Keratinocyte (primary cell): ENCODE measurements around the gene NMT1.

ENCODE experiments used
- EZH2 ChIP-seq: IDR thresholded peaks from one replicate; pipeline ENCODE4 v1.6.1; 2012; ENCODE audit warnings: inconsistent platforms, mild to moderate bottlenecking, low read length, moderate library complexity
- TF ChIP-seq, protein P1 (sequence below), 3 experiments: IDR thresholded peaks in 1 of 3; conservative IDR thresholded peaks in 1 of 3; optimal IDR thresholded peaks in 1 of 3; 2 replicates in 2 of 3; 3 replicates in 1 of 3; pipeline versions ENCODE3 to v1.5.1; 2011; ENCODE audit warnings: low read length in 3 of 3, mild to moderate bottlenecking in 3 of 3, moderate library complexity in 2 of 3, control low read depth in 1 of 3, inconsistent platforms in 1 of 3; ENCODE audit not compliant: insufficient read depth in 2 of 3; ENCODE audit errors: extremely low read depth in 1 of 3

DNA sequence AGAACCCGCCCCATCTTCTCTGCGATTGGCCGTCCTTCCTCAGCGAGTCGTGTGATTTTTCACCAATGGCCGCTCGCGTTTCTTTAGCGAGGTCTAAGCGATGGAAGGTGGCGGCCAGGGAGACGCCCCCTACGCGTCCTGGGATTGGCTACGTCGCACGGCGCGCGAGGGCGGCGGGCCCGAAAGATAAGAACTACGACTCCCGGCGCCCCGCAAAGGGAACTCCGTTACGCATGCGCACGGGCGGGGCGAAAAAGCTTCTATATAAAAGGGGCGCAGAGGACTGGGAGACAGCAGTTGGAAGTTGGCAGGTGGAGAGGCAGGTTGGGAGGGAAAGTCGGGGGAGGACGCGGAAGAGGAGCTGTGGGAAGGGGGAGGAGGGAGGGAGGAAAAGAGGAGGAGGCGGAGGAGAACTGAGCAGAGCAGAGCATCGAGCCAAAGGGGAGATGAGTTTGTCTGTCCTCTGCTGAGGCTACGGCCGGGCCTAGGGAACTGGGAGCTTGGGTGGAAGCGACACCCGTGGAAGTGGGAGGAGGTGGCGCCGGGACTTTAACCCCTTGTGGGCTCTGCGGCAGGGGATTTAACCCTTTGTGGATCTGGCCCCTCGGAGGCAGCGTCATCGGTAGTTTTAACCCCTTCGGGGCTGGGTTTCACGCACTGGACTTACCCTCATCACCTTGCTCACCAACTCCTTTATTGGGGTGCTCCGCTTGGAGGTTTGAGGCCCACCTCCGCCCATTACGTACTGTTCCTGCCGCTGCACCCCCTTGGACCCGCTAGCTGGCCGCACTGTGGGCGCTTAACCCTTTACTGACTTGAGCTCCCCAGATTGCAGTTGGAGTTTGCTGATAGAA, 87.3 kb downstream of the NMT1 start, which contains the start of gene HEXIM1:
- TF ChIP-seq, protein P1, sequence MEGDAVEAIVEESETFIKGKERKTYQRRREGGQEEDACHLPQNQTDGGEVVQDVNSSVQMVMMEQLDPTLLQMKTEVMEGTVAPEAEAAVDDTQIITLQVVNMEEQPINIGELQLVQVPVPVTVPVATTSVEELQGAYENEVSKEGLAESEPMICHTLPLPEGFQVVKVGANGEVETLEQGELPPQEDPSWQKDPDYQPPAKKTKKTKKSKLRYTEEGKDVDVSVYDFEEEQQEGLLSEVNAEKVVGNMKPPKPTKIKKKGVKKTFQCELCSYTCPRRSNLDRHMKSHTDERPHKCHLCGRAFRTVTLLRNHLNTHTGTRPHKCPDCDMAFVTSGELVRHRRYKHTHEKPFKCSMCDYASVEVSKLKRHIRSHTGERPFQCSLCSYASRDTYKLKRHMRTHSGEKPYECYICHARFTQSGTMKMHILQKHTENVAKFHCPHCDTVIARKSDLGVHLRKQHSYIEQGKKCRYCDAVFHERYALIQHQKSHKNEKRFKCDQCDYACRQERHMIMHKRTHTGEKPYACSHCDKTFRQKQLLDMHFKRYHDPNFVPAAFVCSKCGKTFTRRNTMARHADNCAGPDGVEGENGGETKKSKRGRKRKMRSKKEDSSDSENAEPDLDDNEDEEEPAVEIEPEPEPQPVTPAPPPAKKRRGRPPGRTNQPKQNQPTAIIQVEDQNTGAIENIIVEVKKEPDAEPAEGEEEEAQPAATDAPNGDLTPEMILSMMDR (optimal IDR thresholded peaks at IDR 0.05 in 1 of 3, IDR thresholded peaks at IDR 0.05 in 1 of 3, conservative IDR thresholded peaks at IDR 0.05 in 1 of 3; ENCODE audit: extremely low read depth in 1 of 3, insufficient read depth in 2 of 3, low read length in 3 of 3), result peak in 1 of 3 experiments; percentile 13
- no peak for TF ChIP-seq EZH2
